IMR-90 (cell line): ENCODE measurements around the gene GSK3B. TPM values are rescaled to one million over a fixed set of nuclear protein-coding genes. Genes with fewer than 3 reads are reported as not detected.

Experiments
- ATAC-seq: fragments of 200-7000 bp; cut with Tn5 transposase; 2 replicates; pipeline ENCODE4 v1.9.1; 2020; ENCODE audit warnings: low read depth, mild to moderate bottlenecking, moderate library complexity
- BruUV-seq: library from RNA; stranded (reverse); fragments of 400-500 nt; replicated peaks from 2 replicates; lab custom pipeline; 2021; lab: Mats Ljungman, UMichigan
- CTCF ChIA-PET: fragments of 300-600 bp; formaldehyde crosslinking; extraction: SDS; loops from one replicate; lab custom pipeline; 2021; ENCODE audit warnings: antibody characterized with exemption; lab: Yijun Ruan, JAX
- POLR2A ChIA-PET: fragments of 300-600 bp; sonication (Branson Sonifier 250); formaldehyde crosslinking; loops from one replicate; lab custom pipeline; 2022; ENCODE audit warnings: antibody characterized with exemption; ENCODE audit not compliant: unreplicated experiment; lab: Charles Lee
- DNase-seq: peaks from one replicate; pipeline ENCODE4 v3.0.0; 2013
- H2AFZ ChIP-seq: replicated peaks from 2 replicates; pipeline ENCODE3; 2013; ENCODE audit warnings: low read length, mild to moderate bottlenecking; ENCODE audit not compliant: poor library complexity
- H2AK5ac ChIP-seq: 2 replicates; pipeline ENCODE4 v1.6.1; 2013; ENCODE audit warnings: low read depth, low read length, inconsistent platforms
- H2AK9ac ChIP-seq: replicated peaks from 2 replicates; pipeline ENCODE3; 2013; ENCODE audit warnings: mild to moderate bottlenecking, low read depth, low read length, moderate library complexity; ENCODE audit not compliant: poor library complexity
- H2BK120ac ChIP-seq: 2 replicates; pipeline ENCODE4 v1.6.1; 2013; ENCODE audit warnings: low read depth, low read length, inconsistent platforms
- H2BK15ac ChIP-seq: 3 replicates; pipeline ENCODE4 v1.6.1; 2013; ENCODE audit warnings: low read depth, low read length, inconsistent platforms
- H2BK20ac ChIP-seq: 2 replicates; pipeline ENCODE4 v1.6.1; 2013; ENCODE audit warnings: low read depth, mild to moderate bottlenecking, inconsistent platforms, low read length, moderate library complexity
- H2BK5ac ChIP-seq: 2 replicates; pipeline ENCODE4 v1.6.1; 2013; ENCODE audit warnings: mild to moderate bottlenecking, low read depth, low read length, inconsistent platforms; ENCODE audit not compliant: poor library complexity, severe bottlenecking
- H3K14ac ChIP-seq: replicated peaks from 2 replicates; pipeline ENCODE4 v1.6.1; 2013; ENCODE audit warnings: low read depth, low read length, inconsistent platforms
- H3K18ac ChIP-seq: 2 replicates; pipeline ENCODE4 v1.6.1; 2013; ENCODE audit warnings: low read depth, low read length, control low read depth
- H3K23ac ChIP-seq: 2 replicates; pipeline ENCODE4 v1.6.1; 2013; ENCODE audit warnings: low read depth, low read length, inconsistent platforms
- H3K27ac ChIP-seq: 2 replicates; pipeline ENCODE4 v1.5.1; 2013; ENCODE audit warnings: mild to moderate bottlenecking, control low read depth, low read length; ENCODE audit not compliant: insufficient read depth
- H3K27me3 ChIP-seq: 2 replicates; pipeline ENCODE4 v1.6.1; 2013; ENCODE audit warnings: low read length; ENCODE audit not compliant: control insufficient read depth, insufficient read depth
- H3K36me3 ChIP-seq: 2 replicates; pipeline ENCODE4 v1.6.1; 2013; ENCODE audit warnings: low read length, mixed read lengths; ENCODE audit not compliant: control insufficient read depth, insufficient read depth
- H3K4ac ChIP-seq: 2 replicates; pipeline ENCODE4 v1.6.1; 2013; ENCODE audit warnings: low read depth, low read length, inconsistent platforms
- H3K4me1 ChIP-seq: 2 replicates; pipeline ENCODE4 v1.6.1; 2013; ENCODE audit warnings: low read length, mixed read lengths; ENCODE audit not compliant: control insufficient read depth, insufficient read depth
- H3K4me2 ChIP-seq: 2 replicates; pipeline ENCODE4 v1.6.1; 2013; ENCODE audit warnings: low read depth, mild to moderate bottlenecking, control low read depth, low read length, moderate library complexity
- H3K4me3 ChIP-seq: 2 replicates; pipeline ENCODE4 v1.5.1; 2013; ENCODE audit warnings: low read depth, mild to moderate bottlenecking, control low read depth, low read length, moderate library complexity; ENCODE audit not compliant: insufficient read depth
- H3K56ac ChIP-seq: 2 replicates; pipeline ENCODE4 v1.6.1; 2013; ENCODE audit warnings: low read length, inconsistent platforms; ENCODE audit not compliant: insufficient read depth; ENCODE audit errors: extremely low read depth
- H3K79me1 ChIP-seq, 2 experiments: 2 replicates each; pipeline ENCODE4 v1.6.1; 2013; ENCODE audit warnings: low read length in 2 of 2, inconsistent platforms in 1 of 2, low read depth in 1 of 2
- H3K9ac ChIP-seq: 2 replicates; pipeline ENCODE4 v1.6.1; 2013; ENCODE audit warnings: low read depth, low read length, control low read depth
- H3K9me1 ChIP-seq: 2 replicates; pipeline ENCODE4 v1.6.1; 2013; ENCODE audit warnings: low read length, inconsistent platforms; ENCODE audit not compliant: insufficient read depth
- H3K9me3 ChIP-seq: 2 replicates; pipeline ENCODE4 v1.6.1; 2013; ENCODE audit warnings: low read length; ENCODE audit not compliant: control insufficient read depth, insufficient read depth
- H4K20me1 ChIP-seq: 2 replicates; pipeline ENCODE4 v1.6.1; 2013; ENCODE audit warnings: low read length, inconsistent platforms; ENCODE audit not compliant: insufficient read depth
- H4K5ac ChIP-seq: 2 replicates; pipeline ENCODE4 v1.6.1; 2013; ENCODE audit warnings: mild to moderate bottlenecking, low read depth, low read length, control low read depth
- H4K8ac ChIP-seq, 2 experiments: 2 replicates each; pipeline ENCODE4 v1.6.1; 2013; ENCODE audit warnings: low read depth in 2 of 2, low read length in 2 of 2, control low read depth in 1 of 2, inconsistent platforms in 1 of 2
- H4K91ac ChIP-seq: 2 replicates; pipeline ENCODE4 v1.6.1; 2013; ENCODE audit warnings: low read depth, low read length, inconsistent platforms; ENCODE audit not compliant: insufficient read depth
- CEBPB ChIP-seq: IDR thresholded peaks from 2 replicates; pipeline ENCODE4 v1.6.1; 2012; ENCODE audit warnings: low read depth, low read length, improper control_type of control experiment
- CHD1 ChIP-seq: IDR thresholded peaks from 2 replicates; pipeline ENCODE4 v1.6.1; 2012; ENCODE audit warnings: low read depth, low read length, improper control_type of control experiment
- SMC3 ChIP-seq: fragments of 150-350 bp; IDR thresholded peaks from 2 replicates; pipeline ENCODE4 v1.6.1; 2016; ENCODE audit warnings: low read depth, mild to moderate bottlenecking, antibody characterized with exemption, low read length, moderate library complexity
- dilution Hi-C: fragments of 300-500 bp; cut with HindIII; formaldehyde crosslinking; loops from one replicate; pipeline ENCODE4 v1.14.3; 2018; ENCODE audit warnings: low sequenced_read_pairs; ENCODE audit not compliant: unreplicated experiment
- in situ Hi-C: fragments of 300-500 bp; cut with MboI; formaldehyde crosslinking; loops from 3 replicates; pipeline ENCODE4 v1.14.3; 2019; ENCODE audit warnings: low sequenced_read_pairs, inconsistent platforms, mixed read lengths
- intact Hi-C: fragments of 100-400 bp; cut with micrococcal nuclease; formaldehyde crosslinking; loops from 2 replicates; pipeline ENCODE4 v1.10.0; 2022
- polyA plus RNA-seq, 3 experiments: library from polyadenylated mRNA; depleted of rRNA; stranded (reverse); fragments of >200 nt; gene quantifications; 2 replicates each; pipeline ENCODE4 v1.2.3, GENCODE V29; 2012; ENCODE audit warnings: low replicate concordance in 1 of 3
- total RNA-seq: library from RNA; depleted of rRNA; stranded (reverse); fragments of >200 nt; gene quantifications from 2 replicates; pipeline ENCODE4 v1.2.3, GENCODE V29; 2012

The GSK3B gene
- total and polyA plus RNA-seq, 2 of the 4 experiments (the other 2 are of a cell fraction), result 19.2 to 33.2 TPM

- in situ Hi-C loops, result no loop called here
- Histone ChIP-seq H3K56ac (no peak overlapping the region), H2AFZ (no peak overlapping the region), H3K23ac (no peak overlapping the region), H2BK5ac (no peak overlapping the region), H2AK9ac (no peak overlapping the region), H3K18ac (no peak overlapping the region), H4K20me1 (peaks cover 90% of the 10 kb centered on the region), H3K4me2 (no peak overlapping the region), H2AK5ac (no peak overlapping the region), H3K9me1 (0 out of 2 replicates have a peak, but pooled peaks cover 2% of the 10 kb centered on the region), H3K4ac (no peak overlapping the region), H2BK20ac (no peak overlapping the region), H3K14ac (no peak overlapping the region), H4K8ac (no peak overlapping the region), H3K36me3 (no peaks in the 10 kb centered on the region), H3K9ac (no peak overlapping the region), H4K5ac (no peak overlapping the region), H2BK120ac (no peak overlapping the region), H3K79me1 (peaks cover 28 to 75% of the 10 kb centered on the region in 2 experiments), H2BK15ac (no peak overlapping the region), H3K4me3 (no peak overlapping the region), H3K4me1 (peaks cover 2% of the 10 kb centered on the region; the same call in 1 of the 2 replicates), H4K91ac (no peak overlapping the region), H3K27me3 (no peaks in the 10 kb centered on the region), H3K27ac (no peak overlapping the region), H3K9me3 (peaks cover 5% of the 10 kb centered on the region)
- CTCF ChIA-PET, result no interaction called here
- ATAC-seq (peak; percentile 66), DNase-seq (peak; percentile 5)
- POLR2A ChIA-PET, result no interaction called here
- intact Hi-C loops, result no loop called here
- no TSS peak for BruUV-seq
- no peak for TF ChIP-seq SMC3
- no peak for TF ChIP-seq CHD1
- TF ChIP-seq CEBPB, result no peak
- dilution Hi-C loops, result no loop called here
Measured at GRCh38 chr3:120048355-120049041, 45.7 kb downstream of the GSK3B start.
